GM18520 (cell line): ENCODE results near the gene ATP6V1C2.
"Not testable (repeated sequence)": the region's sequence is repeated elsewhere in the genome, so short reads cannot be mapped to it uniquely, and the experiment has no call there.

Experiments used
- ATAC-seq: cut with Tn5 transposase; IDR thresholded peaks from one replicate; pipeline ENCODE4 v1.9.1; 2021; ENCODE audit not compliant: unreplicated experiment

The ATP6V1C2 gene

DNA sequence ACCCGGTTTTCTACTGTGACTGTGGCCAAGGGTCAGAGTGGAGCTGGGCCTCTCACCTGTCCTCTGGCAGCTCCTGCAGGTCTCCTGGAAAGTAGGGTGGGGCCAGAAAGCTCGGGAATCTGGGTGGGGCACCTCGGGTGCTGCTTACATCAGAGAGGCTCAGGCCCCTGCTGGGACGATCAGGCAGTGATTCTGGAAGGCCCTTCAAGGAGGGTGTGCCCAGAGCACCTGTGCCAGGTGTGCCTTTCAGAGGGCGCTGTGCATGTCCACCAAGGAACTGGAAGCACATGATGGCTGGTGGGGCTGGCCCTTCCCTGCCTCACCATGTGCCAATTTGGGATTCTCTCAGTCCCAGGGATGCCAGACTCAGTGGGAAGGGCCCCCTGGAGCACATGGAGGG, 44.0 kb downstream of the ATP6V1C2 start:
- no peak for ATAC-seq

DNA sequence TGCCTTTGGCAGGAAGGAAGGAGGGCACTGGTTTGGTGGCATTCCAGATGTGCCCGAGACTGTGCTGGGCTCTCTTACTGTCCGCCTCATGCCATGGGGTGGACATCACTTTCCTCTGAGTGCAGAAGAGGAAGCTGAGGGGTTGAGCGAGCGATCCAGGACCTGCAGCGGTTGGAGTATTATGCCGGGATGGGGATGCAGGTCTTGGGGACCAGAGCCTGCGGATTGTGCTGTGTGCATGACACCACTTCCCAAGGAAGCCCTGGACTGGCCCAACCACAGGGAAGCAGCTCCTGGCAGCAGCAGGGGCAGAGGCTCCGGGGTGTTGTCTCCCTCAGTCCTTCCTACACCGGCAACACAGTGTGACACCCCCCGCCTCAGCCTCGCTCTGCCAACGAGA, 44.5 kb downstream of the ATP6V1C2 start:
- no peak for ATAC-seq

- no peak for ATAC-seq
Observed at GRCh38 chr2:10768063-10768507, 46.7 kb downstream of the ATP6V1C2 start.

- ATAC-seq: no peak
Observed at GRCh38 chr2:10770956-10771750, 49.7 kb downstream of the ATP6V1C2 start.

DNA sequence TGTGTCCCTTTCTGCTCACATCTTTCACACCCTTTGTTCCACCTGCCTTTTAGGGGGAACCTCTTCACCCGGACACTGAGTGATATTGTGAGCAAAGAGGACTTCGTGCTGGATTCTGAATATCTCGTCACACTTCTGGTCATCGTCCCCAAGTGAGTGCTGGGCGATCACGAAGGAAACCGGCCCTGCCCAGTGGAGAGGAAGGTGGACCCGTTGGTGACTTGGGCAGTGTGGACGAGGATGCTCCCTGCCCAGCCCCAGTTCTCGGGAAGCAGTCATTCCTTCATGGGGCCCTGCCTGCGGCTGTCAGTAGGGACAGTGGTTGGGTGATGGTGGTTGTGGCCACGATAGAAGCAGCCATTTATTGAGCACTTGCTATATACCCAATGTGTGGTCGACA, 50.4 kb downstream of the ATP6V1C2 start:
- no peak for ATAC-seq

DNA sequence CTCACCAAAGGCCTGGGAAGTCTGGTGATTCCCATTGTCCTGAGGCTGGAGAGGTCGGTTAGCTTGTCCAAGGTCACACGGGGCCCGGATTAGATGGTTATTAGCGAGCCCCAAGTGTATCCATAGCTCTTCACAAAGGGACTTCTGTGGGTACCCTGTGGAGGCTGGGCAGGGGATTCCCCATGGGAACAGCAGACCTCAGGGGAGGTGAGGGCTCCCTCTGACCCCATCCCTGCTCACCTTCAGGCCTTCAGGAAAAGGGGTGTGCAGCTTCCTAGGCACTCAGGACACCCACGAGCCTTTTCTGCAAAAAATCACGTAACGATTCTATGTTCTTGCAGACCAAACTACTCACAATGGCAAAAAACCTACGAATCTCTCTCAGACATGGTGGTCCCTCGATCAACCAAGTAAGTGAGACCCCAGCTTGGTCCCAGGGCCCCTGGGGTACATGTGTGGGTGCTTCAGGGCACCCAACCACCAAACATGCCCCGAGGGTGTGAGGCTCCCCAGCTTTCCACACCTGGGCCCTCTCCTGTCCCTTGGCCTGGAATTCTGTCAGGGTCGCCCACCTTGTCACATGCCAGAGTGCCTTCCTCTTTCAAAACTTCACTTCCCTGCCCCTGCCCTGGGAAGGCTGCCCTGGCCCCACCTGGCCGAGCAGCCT, 50.9 kb downstream of the ATP6V1C2 start:
- ATAC-seq: no peak

DNA sequence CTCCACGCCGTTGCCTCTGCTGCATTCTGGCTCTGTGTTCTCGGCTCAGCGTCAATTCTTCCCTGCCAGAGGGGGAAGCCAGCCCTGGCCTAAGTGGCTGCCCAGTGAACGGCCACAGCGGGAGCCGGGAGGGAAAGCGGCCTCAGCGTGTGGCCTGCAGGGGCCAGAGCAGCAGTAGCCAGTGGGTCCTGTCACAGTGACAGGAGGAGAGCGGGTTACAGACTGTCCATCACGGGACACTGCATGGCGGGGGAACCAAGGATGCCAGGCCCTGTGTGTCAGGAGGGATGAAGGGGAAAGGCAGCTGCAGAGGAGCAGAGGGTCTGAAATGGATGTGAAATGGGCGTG, 51.4 kb downstream of the ATP6V1C2 start:
- ATAC-seq: no peak

- ATAC-seq: no peak
Observed at GRCh38 chr2:10773821-10774341, 52.5 kb downstream of the ATP6V1C2 start.

DNA sequence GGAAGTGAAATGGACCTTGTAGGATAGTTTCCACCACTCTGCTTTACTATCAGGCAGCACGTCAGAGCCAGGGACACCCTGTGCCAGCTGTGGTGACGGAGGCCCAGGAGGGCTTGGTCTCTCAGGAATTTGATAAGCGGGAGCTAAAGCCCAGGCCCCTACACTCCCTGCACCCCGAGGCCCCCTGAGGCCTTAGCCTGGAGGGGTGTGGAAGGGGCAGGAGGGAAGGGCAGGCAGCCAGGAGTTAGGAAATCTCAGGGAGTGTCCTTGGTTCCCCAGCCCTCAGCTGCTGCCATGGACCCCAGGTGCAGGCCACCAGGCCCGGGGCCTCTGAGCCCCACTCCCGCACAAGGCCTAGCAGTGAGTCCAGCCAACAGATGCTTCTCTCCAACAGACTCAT, 53.0 kb downstream of the ATP6V1C2 start:
- ATAC-seq: no peak

GRCh38 chr2:10775021-10775780, 53.8 kb downstream of the ATP6V1C2 start:
- no peak for ATAC-seq

- ATAC-seq: no peak
Observed at GRCh38 chr2:10775831-10776230, 54.4 kb downstream of the ATP6V1C2 start.

- no peak for ATAC-seq
Observed at GRCh38 chr2:10776231-10776977, 55.0 kb downstream of the ATP6V1C2 start.

DNA sequence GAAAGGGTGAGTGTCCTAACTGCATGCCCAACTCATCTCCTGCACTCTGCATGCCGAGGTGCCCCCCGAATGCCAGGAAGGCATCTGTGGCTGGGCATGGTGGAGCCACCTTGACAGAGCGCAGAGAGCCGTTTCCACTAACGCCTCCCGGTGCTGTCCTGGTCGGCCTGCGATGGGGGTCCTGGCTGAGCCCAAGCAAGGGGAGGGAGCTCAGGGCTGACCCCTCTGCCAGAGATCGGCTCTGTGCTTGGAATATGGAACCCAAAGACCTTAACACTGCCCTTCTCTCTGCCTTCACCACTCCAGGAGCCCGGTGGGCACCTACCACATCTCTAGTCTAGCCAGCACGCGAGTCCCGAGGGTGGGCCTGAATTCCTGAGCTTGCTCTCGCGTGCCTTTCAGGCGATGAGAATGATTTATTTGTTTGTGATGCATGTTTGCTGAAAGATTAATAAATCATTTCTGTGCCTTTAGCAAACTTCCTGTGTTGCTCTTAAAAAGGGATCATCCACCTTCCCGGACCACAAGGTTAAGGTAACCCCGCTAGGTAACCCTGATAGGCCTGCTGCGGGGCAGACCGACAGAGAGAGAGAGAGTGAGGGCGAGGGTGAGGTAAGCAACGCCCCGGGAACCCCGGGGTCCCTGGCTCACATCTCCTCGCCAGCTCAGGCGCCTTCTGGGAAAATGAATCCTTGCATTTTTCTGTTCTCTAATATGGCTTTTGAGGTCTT, 55.8 kb downstream of the ATP6V1C2 start:
- no peak for ATAC-seq

- ATAC-seq: no peak
Observed at GRCh38 chr2:10777842-10778723, 56.7 kb downstream of the ATP6V1C2 start.

GRCh38 chr2:10778724-10779115, 57.3 kb downstream of the ATP6V1C2 start:
- ATAC-seq: no peak

DNA sequence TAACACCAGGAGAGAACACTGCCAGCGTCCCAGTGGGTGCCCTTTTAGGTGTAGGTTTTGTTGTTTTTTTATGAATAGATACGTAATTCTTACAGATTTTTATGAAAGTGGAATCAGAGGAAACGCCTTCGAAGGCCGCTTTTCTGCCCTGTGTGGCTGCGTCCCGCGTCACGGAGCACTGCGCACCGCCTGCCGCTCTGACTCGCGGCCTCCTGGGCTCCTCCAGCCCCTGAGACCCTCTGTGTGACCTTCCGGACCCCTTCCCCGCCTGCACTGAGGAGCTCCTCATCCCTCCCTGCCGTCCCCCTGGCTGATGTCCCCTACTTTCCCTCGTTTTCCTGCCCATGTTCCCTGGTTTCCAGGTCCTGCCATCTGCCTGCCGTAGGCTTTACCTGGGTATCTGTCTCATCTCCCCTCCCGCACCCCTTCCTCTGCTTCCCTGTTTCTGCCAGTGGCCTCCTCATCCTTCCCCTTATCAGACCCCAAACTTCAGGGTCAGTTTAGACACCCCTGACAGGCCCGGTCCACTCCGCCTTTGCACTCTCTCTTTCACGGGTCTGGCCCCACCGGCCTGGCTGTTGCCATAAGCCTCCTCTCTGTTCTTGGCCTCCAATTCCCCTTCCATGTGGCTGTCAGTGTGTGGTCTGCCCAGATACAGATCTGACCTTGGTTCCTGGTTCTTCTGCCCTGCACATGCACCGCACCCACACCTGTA, 58.5 kb downstream of the ATP6V1C2 start:
- ATAC-seq: no peak

- no peak for ATAC-seq
Observed at GRCh38 chr2:10780491-10780820, 59.0 kb downstream of the ATP6V1C2 start.

DNA sequence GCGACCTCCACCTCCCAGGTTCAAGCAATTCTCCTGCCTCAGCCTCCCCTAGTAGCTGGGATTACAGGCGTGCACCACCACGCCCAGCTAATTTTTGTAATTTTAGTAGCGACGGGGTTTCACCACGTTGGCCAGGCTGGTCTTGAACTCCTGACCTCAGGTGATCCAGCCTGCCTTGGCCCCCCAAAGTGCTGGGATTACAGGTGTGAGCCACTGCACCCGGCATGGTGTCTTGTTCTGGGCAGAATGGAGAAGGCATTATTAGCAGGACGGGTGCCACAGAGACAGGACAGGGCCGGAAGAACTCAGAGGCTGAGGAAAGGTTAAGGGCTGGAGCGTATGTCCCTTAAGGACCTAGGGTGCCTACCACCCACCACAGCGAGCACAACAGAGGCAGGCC, 59.4 kb downstream of the ATP6V1C2 start:
- ATAC-seq: not testable (repeated sequence)

- ATAC-seq: no peak
Observed at GRCh38 chr2:10781746-10782145, 60.3 kb downstream of the ATP6V1C2 start.
